H1 (cell line): ENCODE results near the gene PPP1R3C. TPM values are rescaled to one million over a fixed set of nuclear protein-coding genes. Genes with fewer than 3 reads are reported as not detected.

Experiments
- POU5F1 ChIP-seq: IDR thresholded peaks from 2 replicates; pipeline ENCODE4 v1.6.1; 2011; ENCODE audit warnings: low read depth, mild to moderate bottlenecking, low read length, moderate library complexity
- SP1 ChIP-seq: IDR thresholded peaks from 2 replicates; pipeline ENCODE4 v1.6.1; 2011; ENCODE audit warnings: low read depth, low read length
- SUZ12 ChIP-seq: fragments of 200-600 bp; sonication (generic); IDR thresholded peaks from 2 replicates; pipeline ENCODE4 v1.6.1; 2012; ENCODE audit warnings: mild to moderate bottlenecking, inconsistent platforms, low read length, moderate library complexity, mixed read lengths
- ZNF274 ChIP-seq: IDR thresholded peaks from 2 replicates; pipeline ENCODE4 v1.7.0; 2012; ENCODE audit warnings: low read length, borderline replicate concordance; ENCODE audit errors: extremely low read depth
- polyA plus RNA-seq, 7 experiments: library from polyadenylated mRNA; depleted of rRNA in 3 of 7; stranded (reverse) in 5 of 7; unstranded in 2 of 7; fragments of >200 nt in 5 of 7; fragments of 200-250 nt in 2 of 7; gene quantifications; 1 replicate in 5 of 7; 2 replicates in 1 of 7; 4 replicates in 1 of 7; pipeline versions ENCODE4 v1.2.1 to v1.2.3, GENCODE V29; 2011 to 2013; ENCODE audit warnings: missing spikeins in 2 of 7, mixed read lengths in 2 of 7
- total RNA-seq: library from RNA; stranded (reverse); fragmentation: NEBNext Ultra II Directional; extraction: Animal tissue kit (Norgen Biotek cat#: 25700); gene quantifications from 2 replicates; pipeline ENCODE4 v1.2.1, GENCODE V29; 2021

The PPP1R3C gene
- total and polyA plus RNA-seq, 2 of the 8 experiments (the other 6 are each of a cell fraction or from before 2014, with no cell fraction given) = 1.3 TPM

DNA sequence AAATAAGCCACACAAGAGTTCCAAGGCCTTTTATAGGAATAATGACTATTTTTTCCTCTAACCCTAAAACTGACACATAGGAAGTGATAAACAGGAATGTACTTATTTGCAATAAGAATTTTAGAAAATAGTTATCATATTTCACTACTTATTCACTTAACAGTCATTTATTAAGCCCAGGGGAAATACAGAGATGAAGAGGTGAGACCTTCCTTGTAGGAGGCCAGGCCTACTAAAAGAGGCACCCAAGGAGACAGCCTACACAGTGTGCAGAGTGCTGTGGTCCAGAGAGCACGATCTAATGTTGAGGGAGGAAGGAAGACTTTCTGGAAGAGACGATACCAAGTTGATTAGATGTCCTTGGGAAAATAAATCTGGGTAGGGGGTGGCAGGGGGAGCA, 45.0 kb upstream of the PPP1R3C start (continued):
- TF ChIP-seq SUZ12 = no peak
- TF ChIP-seq SP1 = no peak
- no peak for TF ChIP-seq POU5F1
- TF ChIP-seq ZNF274 = no peak
